Activated CD8-positive, alpha-beta memory T cell treated with anti-CD3 and anti-CD28 coated beads, Interleukin-2, amount 10 ng/mL, durations not matched to agents 7 days and 5 days (primary cell): ENCODE results near the gene CLEC4G. TPM values are rescaled to one million over a fixed set of nuclear protein-coding genes. Genes with fewer than 3 reads are reported as not detected.
"Not testable (repeated sequence)": the region's sequence is repeated elsewhere in the genome, so short reads cannot be mapped to it uniquely, and the experiment has no call there.

ENCODE experiments used
- ATAC-seq: fragments of 150-1000 bp; cut with Tn5 transposase; one replicate; pipeline ENCODE4 v1.10.0; 2021; ENCODE audit warnings: moderate library complexity
- CTCF ChIA-PET: fragments of 350-600 bp; sonication (Branson Sonifier 250); formaldehyde crosslinking; loops from one replicate; lab custom pipeline; 2021; ENCODE audit warnings: antibody characterized with exemption; lab: Charles Lee
- DNase-seq: peaks from one replicate; pipeline ENCODE4 v3.0.0-alpha.2; 2020
- H3K27ac Mint-ChIP-seq: one replicate; pipeline ENCODE4 v1.8.0; 2021; ENCODE audit warnings: mild to moderate bottlenecking, mixed read lengths
- H3K27me3 Mint-ChIP-seq: one replicate; pipeline ENCODE4 v1.8.0; 2021; ENCODE audit warnings: mixed read lengths
- H3K36me3 Mint-ChIP-seq: one replicate; pipeline ENCODE4 v1.8.0; 2021; ENCODE audit warnings: mild to moderate bottlenecking, mixed read lengths
- H3K4me1 Mint-ChIP-seq: one replicate; pipeline ENCODE4 v1.8.0; 2021; ENCODE audit warnings: mixed read lengths
- H3K4me3 Mint-ChIP-seq: one replicate; pipeline ENCODE4 v1.8.0; 2021; ENCODE audit warnings: mild to moderate bottlenecking, moderate library complexity, mixed read lengths
- H3K9me3 Mint-ChIP-seq: one replicate; pipeline ENCODE4 v1.8.0; 2022; ENCODE audit warnings: low read depth, mixed read lengths
- total RNA-seq, 2 experiments: library from RNA; stranded (reverse); gene quantifications; one replicate each; pipeline ENCODE4 v1.2.3, GENCODE V29; 2021

Gene CLEC4G
- total RNA-seq, 2 experiments from 2014 or later = not detected

DNA sequence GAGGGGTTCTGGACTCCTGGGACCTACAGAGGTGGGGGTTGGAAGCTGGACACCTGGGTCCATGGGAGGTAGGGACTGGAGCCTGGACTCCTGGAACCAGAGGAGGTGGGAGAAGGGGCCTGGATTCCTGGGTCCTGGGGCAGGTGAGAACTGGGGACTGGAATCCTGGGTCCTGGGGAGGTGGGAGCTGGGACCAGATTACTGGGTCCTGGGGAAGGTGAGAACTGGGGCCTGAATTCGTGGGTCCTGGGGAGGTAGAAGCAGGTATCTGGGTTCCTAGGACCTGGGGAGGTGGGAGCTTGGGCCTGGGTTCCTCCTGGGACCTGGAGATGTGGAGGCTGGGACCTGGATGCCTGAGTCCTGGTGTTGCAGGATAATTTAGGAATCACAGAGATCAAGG lies 31.8 kb upstream of the CLEC4G start:
- H3K4me3 Mint-ChIP-seq = no peak overlapping the region
- peaks cover 5% of the 10 kb centered on the region for H3K9me3 Mint-ChIP-seq
- CTCF ChIA-PET = interaction anchor here (1.3 kb wide), 1 partner anchor 83 kb away, joined by 4 read pairs; the partner anchor contains the start of gene TRAPPC5
- H3K4me1 Mint-ChIP-seq = no peaks in the 10 kb centered on the region
- no peak for DNase-seq
- H3K27me3 Mint-ChIP-seq = peaks cover 9% of the 10 kb centered on the region
- H3K27ac Mint-ChIP-seq = no peak overlapping the region
- ATAC-seq = no peak
- no peaks in the 10 kb centered on the region for H3K36me3 Mint-ChIP-seq

GRCh38 chr19:7762719-7763293 lies 30.9 kb upstream of the CLEC4G start, which contains the start of gene CLEC4M:
Gene CLEC4M, plus strand, starts transcription at chr19:7763243. Its CDS starts 24 bp downstream, at chr19:7763267.
- CTCF ChIA-PET = interaction anchor here (1.3 kb wide), 1 partner anchor 82 kb away, joined by 4 read pairs; the partner anchor contains the start of gene TRAPPC5
- ATAC-seq = no peak
- DNase-seq = no peak
- peaks cover 9% of the 10 kb centered on the region for H3K27me3 Mint-ChIP-seq
- no peak within 1 kb of the TSS for H3K4me3 Mint-ChIP-seq
- peaks cover 10% of the 10 kb centered on the region for H3K9me3 Mint-ChIP-seq
- H3K27ac Mint-ChIP-seq = no peak within 1 kb of the TSS
- H3K4me1 Mint-ChIP-seq = no peaks in the 10 kb centered on the region
- H3K36me3 Mint-ChIP-seq = no peaks in the 10 kb centered on the region

- Mint-ChIP-seq H3K27me3 (peaks cover 18% of the 10 kb centered on the region), H3K4me3 (no peak overlapping the region), H3K4me1 (no peaks in the 10 kb centered on the region), H3K36me3 (peaks cover 5% of the 10 kb centered on the region), H3K9me3 (peaks cover 19% of the 10 kb centered on the region), H3K27ac (no peak overlapping the region)
- CTCF ChIA-PET = no interaction called here
- DNase-seq = no peak
- no peak for ATAC-seq
Measured at GRCh38 chr19:7759156-7759555, 27.2 kb upstream of the CLEC4G start.

GRCh38 chr19:7757358-7757757 lies 25.4 kb upstream of the CLEC4G start:
- DNase-seq (no peak), ATAC-seq (no peak)
- CTCF ChIA-PET = no interaction called here
- Mint-ChIP-seq H3K4me3 (no peak overlapping the region), H3K27ac (no peak overlapping the region), H3K27me3 (peaks cover 17% of the 10 kb centered on the region), H3K9me3 (peaks cover 22% of the 10 kb centered on the region), H3K36me3 (peaks cover 7% of the 10 kb centered on the region), H3K4me1 (no peaks in the 10 kb centered on the region)

DNA sequence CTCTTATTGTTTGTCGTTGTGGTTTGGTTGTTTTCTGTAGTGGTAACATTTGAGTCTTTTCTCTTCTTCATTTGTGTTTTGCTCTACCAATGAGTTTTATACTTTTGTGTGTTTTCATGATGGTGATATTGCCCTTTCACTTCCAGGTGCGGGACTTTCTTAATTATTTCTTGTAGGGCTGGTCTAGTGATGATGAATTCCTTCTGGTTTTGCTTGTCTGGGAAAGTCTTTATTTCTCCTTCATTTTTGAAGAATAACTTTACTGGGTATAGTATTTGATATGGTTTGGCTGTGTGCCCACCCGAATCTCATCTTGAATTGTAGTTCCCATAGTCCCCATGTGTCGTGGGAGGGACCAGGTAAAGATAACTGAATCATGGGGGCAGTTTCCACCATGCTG lies 24.3 kb upstream of the CLEC4G start:
- Mint-ChIP-seq H3K4me1 (peaks cover 1% of the 10 kb centered on the region), H3K27me3 (peaks cover 17% of the 10 kb centered on the region), H3K36me3 (peaks cover 7% of the 10 kb centered on the region), H3K27ac (no peak overlapping the region), H3K4me3 (no peak overlapping the region), H3K9me3 (peaks cover 25% of the 10 kb centered on the region)
- ATAC-seq (no peak), DNase-seq (no peak)
- CTCF ChIA-PET = no interaction called here

DNA sequence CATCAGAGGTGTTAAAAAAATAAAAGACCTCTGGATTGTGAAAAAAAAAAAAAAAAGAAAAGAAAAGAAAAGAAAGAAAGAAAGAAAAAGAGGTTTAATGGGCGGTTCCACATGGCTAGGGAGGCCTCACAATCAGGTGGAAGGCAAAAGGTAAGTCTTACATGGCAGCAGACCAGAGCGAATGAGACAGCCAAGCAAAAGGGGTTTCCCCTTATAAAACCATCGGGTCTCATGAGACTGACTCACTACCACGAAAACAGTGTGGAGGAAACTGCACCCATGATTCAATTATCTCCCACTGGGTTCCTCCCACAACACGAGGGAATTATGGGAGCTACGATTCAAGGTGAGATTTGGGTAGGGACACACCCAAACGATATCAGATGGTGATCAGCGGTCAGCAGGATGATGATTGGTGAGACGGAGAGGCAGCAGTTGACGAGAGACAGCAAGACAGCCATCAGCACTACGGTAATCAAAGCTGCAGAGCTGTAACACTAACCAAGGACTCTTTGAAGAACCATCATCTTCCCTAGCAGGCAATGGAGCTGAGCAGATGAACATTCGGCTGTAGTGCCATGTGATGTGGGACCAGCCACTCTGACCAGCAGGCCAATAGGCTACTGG lies 19.4 kb upstream of the CLEC4G start:
- ATAC-seq = no peak

DNA sequence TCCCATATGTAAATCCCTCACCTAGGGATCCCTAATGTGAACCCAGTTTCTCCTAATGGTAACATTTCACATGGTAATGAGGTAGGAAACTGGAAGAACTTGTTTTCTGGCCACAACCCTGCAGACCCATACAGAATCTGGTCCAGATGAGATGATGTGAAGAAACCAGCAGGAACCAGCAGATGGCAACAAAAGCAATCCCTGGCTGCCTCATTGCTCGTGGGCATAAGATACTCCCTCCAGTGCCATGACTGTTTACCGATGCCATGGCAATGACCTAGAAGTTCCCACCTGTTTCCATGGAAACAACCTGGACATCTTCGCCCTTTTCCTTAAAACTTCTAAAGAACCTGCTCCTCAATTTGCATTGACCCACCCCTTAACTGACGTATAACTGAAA lies 16.8 kb upstream of the CLEC4G start:
- Mint-ChIP-seq H3K36me3 (peaks cover 4% of the 10 kb centered on the region), H3K27me3 (peaks cover 18% of the 10 kb centered on the region), H3K9me3 (peaks cover 13% of the 10 kb centered on the region), H3K4me3 (no peak overlapping the region), H3K4me1 (peaks cover 5% of the 10 kb centered on the region), H3K27ac (no peak overlapping the region)
- CTCF ChIA-PET = no interaction called here
- DNase-seq (no peak), ATAC-seq (no peak)

More for the DNA sequence above, 19.4 kb upstream of the CLEC4G start:
- Mint-ChIP-seq H3K9me3 (peaks cover 16% of the 10 kb centered on the region), H3K4me3 (no peak overlapping the region), H3K27me3 (peaks cover 27% of the 10 kb centered on the region), H3K27ac (no peak overlapping the region), H3K4me1 (peaks cover 5% of the 10 kb centered on the region), H3K36me3 (peaks cover 8% of the 10 kb centered on the region)
- no peak for DNase-seq
- CTCF ChIA-PET = no interaction called here

GRCh38 chr19:7748171-7748570 lies 16.3 kb upstream of the CLEC4G start:
- ATAC-seq (no peak), DNase-seq (no peak)
- peaks cover 5% of the 10 kb centered on the region for H3K4me1 Mint-ChIP-seq
- H3K27ac Mint-ChIP-seq = no peak overlapping the region
- CTCF ChIA-PET = no interaction called here
- peaks cover 11% of the 10 kb centered on the region for H3K9me3 Mint-ChIP-seq
- H3K27me3 Mint-ChIP-seq = peaks cover 16% of the 10 kb centered on the region
- no peak overlapping the region for H3K4me3 Mint-ChIP-seq
- peaks cover 2% of the 10 kb centered on the region for H3K36me3 Mint-ChIP-seq

GRCh38 chr19:7746903-7747884 lies 15.3 kb upstream of the CLEC4G start, which contains the start of gene CD209:
Gene CD209, minus strand, starts transcription at chr19:7747534. Its CDS starts 23 bp downstream, at chr19:7747511.
- H3K27ac Mint-ChIP-seq = no peak within 1 kb of the TSS
- DNase-seq = no peak
- CTCF ChIA-PET = no interaction called here
- no peak within 1 kb of the TSS for H3K4me3 Mint-ChIP-seq
- peaks cover 17% of the 10 kb centered on the region for H3K27me3 Mint-ChIP-seq
- peaks cover 8% of the 10 kb centered on the region for H3K9me3 Mint-ChIP-seq
- peaks cover 5% of the 10 kb centered on the region for H3K4me1 Mint-ChIP-seq
- ATAC-seq = no peak
- peaks cover 2% of the 10 kb centered on the region for H3K36me3 Mint-ChIP-seq

GRCh38 chr19:7746306-7746705 lies 14.4 kb upstream of the CLEC4G start:
- CTCF ChIA-PET, H3K36me3 Mint-ChIP-seq, H3K9me3 Mint-ChIP-seq, ATAC-seq, H3K4me1 Mint-ChIP-seq, H3K4me3 Mint-ChIP-seq, H3K27ac Mint-ChIP-seq, DNase-seq: not testable (repeated sequence)
- H3K27me3 Mint-ChIP-seq = peaks cover 21% of the 10 kb centered on the region

DNA sequence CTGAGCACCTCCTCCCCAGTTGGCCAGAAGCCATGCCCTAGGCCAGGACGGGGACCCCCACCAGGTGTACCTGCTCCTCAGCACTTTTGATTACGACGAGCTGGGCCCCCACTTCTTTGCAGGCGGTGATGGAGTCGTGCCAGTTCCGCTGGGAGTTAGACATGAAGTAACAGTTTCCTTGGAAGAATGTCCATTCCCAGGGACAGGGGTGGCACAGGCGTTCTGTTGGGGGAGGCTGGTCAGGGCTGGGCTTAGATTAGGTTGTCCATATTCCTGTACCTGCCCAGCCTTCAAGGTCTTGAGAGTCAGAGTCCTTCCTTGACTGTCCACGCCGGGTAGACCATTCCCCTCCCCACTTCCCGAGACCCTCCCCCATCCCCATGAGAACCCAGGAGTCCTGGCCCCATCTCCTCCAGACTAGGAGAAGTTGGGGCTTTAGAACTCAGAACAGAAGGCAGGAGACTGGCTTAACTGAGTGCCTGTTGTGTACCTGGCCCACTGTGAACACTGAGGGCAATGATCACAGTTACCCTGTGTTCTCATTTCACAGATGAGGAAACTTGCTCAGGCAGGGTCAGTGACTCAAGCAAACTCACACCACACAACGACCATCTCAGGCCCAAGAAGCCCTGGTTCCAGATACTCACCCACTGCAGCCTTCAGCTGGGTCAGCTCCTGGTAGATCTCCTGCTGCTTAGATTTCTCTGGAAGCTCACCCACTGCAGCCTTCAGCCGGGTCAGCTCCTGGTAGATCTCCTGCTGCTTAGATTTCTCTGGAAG lies 13.2 kb upstream of the CLEC4G start:
- H3K4me1 Mint-ChIP-seq = no peaks in the 10 kb centered on the region
- CTCF ChIA-PET = no interaction called here

GRCh38 chr19:7744199-7744786 lies 12.4 kb upstream of the CLEC4G start:
- Mint-ChIP-seq H3K4me3 (no peak overlapping the region), H3K27ac (no peak overlapping the region), H3K27me3 (peaks cover 21% of the 10 kb centered on the region), H3K4me1 (no peaks in the 10 kb centered on the region), H3K36me3 (no peaks in the 10 kb centered on the region), H3K9me3 (peaks cover 4% of the 10 kb centered on the region)
- CTCF ChIA-PET = no interaction called here
- no peak for ATAC-seq
- DNase-seq = no peak

More for the DNA sequence above, 13.2 kb upstream of the CLEC4G start:
- DNase-seq (no peak), ATAC-seq (no peak)
- Mint-ChIP-seq H3K4me3 (no peak overlapping the region), H3K36me3 (no peaks in the 10 kb centered on the region), H3K27me3 (peaks cover 21% of the 10 kb centered on the region), H3K27ac (no peak overlapping the region), H3K9me3 (peaks cover 4% of the 10 kb centered on the region)
